H9 (cell line): Measurements from ENCODE around the gene MPHOSPH8. TPM values are rescaled to one million over a fixed set of nuclear protein-coding genes. Genes with fewer than 3 reads are reported as not detected.

ENCODE experiments used
- DNase-seq: peaks from one replicate; pipeline ENCODE4 v3.0.0-alpha.2; 2017
- H2AFZ ChIP-seq: one replicate; pipeline ENCODE4 v1.6.1; 2013; ENCODE audit warnings: mild to moderate bottlenecking, low read length, control low read depth, moderate library complexity
- H2AK5ac ChIP-seq: 2 replicates; pipeline ENCODE4 v1.6.1; 2013; ENCODE audit warnings: low read length, control low read depth, mixed read lengths; ENCODE audit not compliant: insufficient read length
- H2BK120ac ChIP-seq: one replicate; pipeline ENCODE4 v1.6.1; 2013; ENCODE audit warnings: low read depth, mild to moderate bottlenecking, low read length, control low read depth, inconsistent platforms; ENCODE audit not compliant: poor library complexity, severe bottlenecking
- H2BK12ac ChIP-seq: 2 replicates; pipeline ENCODE4 v1.6.1; 2013; ENCODE audit warnings: low read length, control low read depth, mixed read lengths, low read depth; ENCODE audit not compliant: insufficient read length
- H2BK15ac ChIP-seq: 2 replicates; pipeline ENCODE4 v1.6.1; 2013; ENCODE audit warnings: low read depth, low read length, control low read depth
- H2BK20ac ChIP-seq: one replicate; pipeline ENCODE4 v1.6.1; 2013; ENCODE audit warnings: low read depth, mild to moderate bottlenecking, low read length, control low read depth, inconsistent platforms; ENCODE audit not compliant: poor library complexity, severe bottlenecking
- H2BK5ac ChIP-seq: 2 replicates; pipeline ENCODE4 v1.6.1; 2013; ENCODE audit warnings: low read length, control low read depth, mixed read lengths; ENCODE audit not compliant: insufficient read length
- H3K14ac ChIP-seq: 2 replicates; pipeline ENCODE4 v1.6.1; 2013; ENCODE audit warnings: low read length, control low read depth; ENCODE audit not compliant: insufficient read depth
- H3K18ac ChIP-seq: 2 replicates; pipeline ENCODE4 v1.6.1; 2013; ENCODE audit warnings: low read depth, mild to moderate bottlenecking, mixed read lengths, low read length, control low read depth; ENCODE audit not compliant: insufficient read length
- H3K23ac ChIP-seq: 2 replicates; pipeline ENCODE4 v1.6.1; 2013; ENCODE audit warnings: low read length, control low read depth, mixed read lengths, low read depth; ENCODE audit not compliant: insufficient read length
- H3K23me2 ChIP-seq: 2 replicates; pipeline ENCODE4 v1.6.1; 2013; ENCODE audit warnings: low read depth, mild to moderate bottlenecking, mixed read lengths, low read length, control low read depth; ENCODE audit not compliant: insufficient read length, poor library complexity, severe bottlenecking
- H3K27ac ChIP-seq: 2 replicates; pipeline ENCODE4 v1.5.1; 2013; ENCODE audit warnings: low read length, control low read depth, mixed read lengths, low read depth; ENCODE audit not compliant: insufficient read length
- H3K27me3 ChIP-seq: 2 replicates; pipeline ENCODE4 v1.6.1; 2013; ENCODE audit warnings: low read length, control low read depth, inconsistent platforms; ENCODE audit not compliant: insufficient read depth
- H3K4ac ChIP-seq: 2 replicates; pipeline ENCODE4 v1.6.1; 2013; ENCODE audit warnings: low read depth, mild to moderate bottlenecking, control low read depth, inconsistent platforms, low read length, moderate library complexity
- H3K4me1 ChIP-seq: 2 replicates; pipeline ENCODE4 v1.6.1; 2013; ENCODE audit warnings: low read length, control low read depth, inconsistent platforms; ENCODE audit not compliant: insufficient read depth
- H3K4me2 ChIP-seq: 2 replicates; pipeline ENCODE4 v1.6.1; 2013; ENCODE audit warnings: low read length, control low read depth, mixed read lengths; ENCODE audit not compliant: insufficient read length, insufficient read depth
- H3K56ac ChIP-seq: 2 replicates; pipeline ENCODE4 v1.6.1; 2013; ENCODE audit warnings: low read depth, mild to moderate bottlenecking, mixed read lengths, low read length, control low read depth; ENCODE audit not compliant: insufficient read length
- H3K79me1 ChIP-seq: 2 replicates; pipeline ENCODE4 v1.6.1; 2013; ENCODE audit warnings: low read depth, mild to moderate bottlenecking, moderate library complexity, low read length, control low read depth, inconsistent platforms; ENCODE audit not compliant: insufficient read depth, poor library complexity, severe bottlenecking
- H3K79me2 ChIP-seq: 2 replicates; pipeline ENCODE4 v1.6.1; 2013; ENCODE audit warnings: low read length, control low read depth, inconsistent platforms; ENCODE audit not compliant: insufficient read depth
- H3K9ac ChIP-seq: 2 replicates; pipeline ENCODE4 v1.6.1; 2013; ENCODE audit warnings: low read length, control low read depth, mixed read lengths; ENCODE audit not compliant: insufficient read length; ENCODE audit errors: extremely low read depth
- H3K9me3 ChIP-seq: one replicate; pipeline ENCODE4 v1.6.1; 2013; ENCODE audit warnings: low read depth, low read length, inconsistent platforms; ENCODE audit not compliant: control insufficient read depth
- H3T11ph ChIP-seq: one replicate; pipeline ENCODE4 v1.6.1; 2013; ENCODE audit warnings: mild to moderate bottlenecking, low read length, control low read depth, inconsistent platforms
- H4K20me1 ChIP-seq: one replicate; pipeline ENCODE4 v1.6.1; 2013; ENCODE audit not compliant: control insufficient read depth, insufficient read length, insufficient read depth
- H4K5ac ChIP-seq: 2 replicates; pipeline ENCODE4 v1.6.1; 2013; ENCODE audit warnings: low read depth, mild to moderate bottlenecking, mixed read lengths, low read length, control low read depth; ENCODE audit not compliant: insufficient read length
- H4K8ac ChIP-seq: replicated peaks from 2 replicates; pipeline ENCODE4 v1.6.1; 2013; ENCODE audit warnings: low read length, control low read depth, mixed read lengths, low read depth; ENCODE audit not compliant: insufficient read length
- H4K91ac ChIP-seq: 2 replicates; pipeline ENCODE4 v1.6.1; 2013; ENCODE audit warnings: low read depth, mild to moderate bottlenecking, moderate library complexity, mixed read lengths, low read length, control low read depth; ENCODE audit not compliant: insufficient read length
- H3K27ac Mint-ChIP-seq, 3 experiments: 2 replicates in 2 of 3; 3 replicates in 1 of 3; pipeline ENCODE4 v1.8.0; 2020 to 2021; ENCODE audit warnings: mixed read lengths in 3 of 3, mild to moderate bottlenecking in 1 of 3, moderate library complexity in 1 of 3
- H3K27me3 Mint-ChIP-seq: 2 replicates; pipeline ENCODE4 v1.8.0; 2021; ENCODE audit warnings: low read depth, mild to moderate bottlenecking, moderate library complexity, mixed read lengths
- H3K36me3 Mint-ChIP-seq, 3 experiments: 2 replicates in 2 of 3; 3 replicates in 1 of 3; pipeline ENCODE4 v1.8.0; 2020 to 2021; ENCODE audit warnings: low read depth in 3 of 3, mixed read lengths in 3 of 3; ENCODE audit not compliant: insufficient read depth in 1 of 3
- H3K4me1 Mint-ChIP-seq, 2 experiments: 2 replicates each; pipeline ENCODE4 v1.8.0; 2020; ENCODE audit warnings: mixed read lengths in 2 of 2
- H3K4me3 Mint-ChIP-seq, 2 experiments: 2 replicates in 1 of 2; 3 replicates in 1 of 2; pipeline ENCODE4 v1.8.0; 2020 to 2021; ENCODE audit warnings: mild to moderate bottlenecking in 2 of 2, mixed read lengths in 2 of 2, moderate library complexity in 1 of 2
- H3K9me3 Mint-ChIP-seq, 2 experiments: 2 replicates in 1 of 2; 3 replicates in 1 of 2; pipeline ENCODE4 v1.8.0; 2020; ENCODE audit warnings: mild to moderate bottlenecking in 2 of 2, mixed read lengths in 2 of 2, moderate library complexity in 1 of 2
- whole genome bisulfite sequencing: extraction: QIAGEN DNeasy Blood & Tissue Kit; methylation state at CpG from one replicate; pipeline ENCODE4 v1.1.7; 2013; ENCODE audit warnings: missing lambda C conversion rate, low lambda C conversion rate, mixed read lengths; ENCODE audit not compliant: insufficient read length; ENCODE audit errors: extremely low coverage; 5-methylcytosine and 5-hydroxymethylcytosine counted together
- total RNA-seq: library from RNA; stranded (reverse); gene quantifications from 2 replicates; pipeline ENCODE4 v1.2.1, GENCODE V29; 2021
- TF ChIP-seq, protein P1 (sequence below): fragments of 200-600 bp; sonication (generic); conservative IDR thresholded peaks from 3 replicates; pipeline ENCODE4 v1.8.0; 2021; ENCODE audit warnings: antibody characterized with exemption, mild to moderate bottlenecking

Gene MPHOSPH8
- total RNA-seq, 1 experiment from 2014 or later = 21.1 TPM

DNA sequence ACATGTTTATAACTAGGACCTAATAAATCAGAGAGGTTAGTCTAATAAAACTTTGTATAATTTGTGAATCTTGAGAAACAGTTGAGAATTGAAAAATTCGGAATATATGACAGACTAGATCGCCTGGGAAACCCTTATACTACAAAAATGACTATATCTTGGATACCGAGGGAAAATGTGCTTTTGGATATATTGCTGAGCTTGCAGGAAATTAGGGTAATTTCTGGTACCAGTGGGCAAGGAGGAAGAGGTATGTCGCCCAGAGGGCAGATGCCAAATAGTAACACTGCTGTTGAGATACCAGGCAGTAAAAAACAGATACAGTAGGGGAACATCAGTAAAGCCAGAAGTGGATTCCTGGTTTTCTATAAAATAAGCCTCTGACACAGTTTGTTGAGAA lies 17.3 kb downstream of the MPHOSPH8 start:
- Mint-ChIP-seq H3K9me3 (no peaks in the 10 kb centered on the region; a peak in 1 of 5 replicates), H3K4me3 (no peak overlapping the region), H3K4me1 (no peaks in the 10 kb centered on the region), H3K27ac (no peak overlapping the region), H3K27me3 (no peaks in the 10 kb centered on the region), H3K36me3 (peaks cover 19 to 47% (median 39%) of the 10 kb centered on the region in 3 experiments; a peak in 6 of 7 replicates)
- Histone ChIP-seq H4K20me1 (no peaks in the 10 kb centered on the region), H3K27me3 (no peaks in the 10 kb centered on the region), H3K79me2 (no peaks in the 10 kb centered on the region), H3K23me2 (no peaks in the 10 kb centered on the region), H4K91ac (no peak overlapping the region), H3K4me1 (no peaks in the 10 kb centered on the region), H2BK20ac (no peak overlapping the region), H2BK15ac (no peak overlapping the region), H3K9me3 (no peaks in the 10 kb centered on the region), H3K79me1 (no peaks in the 10 kb centered on the region), H3K23ac (no peak overlapping the region), H4K5ac (no peak overlapping the region), H3T11ph (no peak overlapping the region), H3K14ac (no peak overlapping the region), H2BK120ac (no peak overlapping the region), H3K27ac (no peak overlapping the region), H3K4me2 (no peak overlapping the region), H3K9ac (no peak overlapping the region), H2BK12ac (no peak overlapping the region), H3K56ac (no peak overlapping the region), H2BK5ac (no peak overlapping the region), H3K4ac (no peak overlapping the region), H4K8ac (no peak overlapping the region), H2AFZ (no peak overlapping the region), H3K18ac (no peak overlapping the region), H2AK5ac (no peak overlapping the region)
- no peak for DNase-seq
- no CpG with 5 or more reads among the region's 4 CpGs for WGBS
- TF ChIP-seq, protein P1, sequence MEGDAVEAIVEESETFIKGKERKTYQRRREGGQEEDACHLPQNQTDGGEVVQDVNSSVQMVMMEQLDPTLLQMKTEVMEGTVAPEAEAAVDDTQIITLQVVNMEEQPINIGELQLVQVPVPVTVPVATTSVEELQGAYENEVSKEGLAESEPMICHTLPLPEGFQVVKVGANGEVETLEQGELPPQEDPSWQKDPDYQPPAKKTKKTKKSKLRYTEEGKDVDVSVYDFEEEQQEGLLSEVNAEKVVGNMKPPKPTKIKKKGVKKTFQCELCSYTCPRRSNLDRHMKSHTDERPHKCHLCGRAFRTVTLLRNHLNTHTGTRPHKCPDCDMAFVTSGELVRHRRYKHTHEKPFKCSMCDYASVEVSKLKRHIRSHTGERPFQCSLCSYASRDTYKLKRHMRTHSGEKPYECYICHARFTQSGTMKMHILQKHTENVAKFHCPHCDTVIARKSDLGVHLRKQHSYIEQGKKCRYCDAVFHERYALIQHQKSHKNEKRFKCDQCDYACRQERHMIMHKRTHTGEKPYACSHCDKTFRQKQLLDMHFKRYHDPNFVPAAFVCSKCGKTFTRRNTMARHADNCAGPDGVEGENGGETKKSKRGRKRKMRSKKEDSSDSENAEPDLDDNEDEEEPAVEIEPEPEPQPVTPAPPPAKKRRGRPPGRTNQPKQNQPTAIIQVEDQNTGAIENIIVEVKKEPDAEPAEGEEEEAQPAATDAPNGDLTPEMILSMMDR = no peak
